Uterus (tissue), 4 donors: ENCODE data around the gene CPPED1. TPM values are rescaled to one million over a fixed set of nuclear protein-coding genes. Genes with fewer than 3 reads are reported as not detected.

Experiments used
- DNase-seq, 2 donors: peaks; one replicate each; pipeline ENCODE4 v3.0.0-alpha.2; 2019 to 2020
- H3K27ac ChIP-seq, 2 donors: fragments of 200-600 bp; sonication (generic); 1 replicate in 1 of 2; 2 replicates in 1 of 2; pipeline ENCODE4 v1.5.1; 2016 to 2018
- H3K27me3 ChIP-seq, 2 donors: fragments of 200-600 bp; sonication (generic); one replicate each; pipeline ENCODE4 v1.5.1; 2018 to 2019; ENCODE audit warnings: control low read depth in 1 of 2
- H3K36me3 ChIP-seq, 2 donors: fragments of 200-600 bp; sonication (generic); one replicate each; pipeline ENCODE4 v1.5.1; 2019; ENCODE audit warnings: control low read depth in 1 of 2
- H3K4me1 ChIP-seq, 2 donors: fragments of 200-600 bp; sonication (generic); one replicate each; pipeline ENCODE4 v1.5.1; 2018 to 2019; ENCODE audit warnings: control low read depth in 1 of 2
- H3K4me3 ChIP-seq, 2 donors: fragments of 200-600 bp; sonication (generic); 1 replicate in 1 of 2; 2 replicates in 1 of 2; pipeline ENCODE4 v1.5.1; 2018 to 2019; ENCODE audit warnings: mild to moderate bottlenecking in 1 of 2
- H3K9me3 ChIP-seq, 2 donors: fragments of 200-600 bp; sonication (generic); one replicate each; pipeline ENCODE4 v1.5.1; 2019; ENCODE audit warnings: control low read depth in 1 of 2
- POLR2A ChIP-seq, 2 donors: fragments of 450-650 bp; IDR thresholded peaks; one replicate each; pipeline ENCODE4 v1.6.1; 2016; ENCODE audit warnings: antibody characterized with exemption in 2 of 2, mild to moderate bottlenecking in 1 of 2, moderate library complexity in 1 of 2
- intact Hi-C: fragments of 100-400 bp; cut with DNase I; formaldehyde crosslinking; loops from one replicate; pipeline ENCODE4 v1.15.1; 2023; ENCODE audit warnings: low total_unique reads
- total RNA-seq, 4 donors: library from RNA; depleted of rRNA in 3 of 4; stranded (reverse); fragments of >200 nt in 3 of 4; gene quantifications; one replicate each; pipeline versions ENCODE4 v1.1.0 to v1.2.4, GENCODE V29; 2014 to 2023
- TF ChIP-seq, protein P1 (sequence below), 4 experiments: fragments of 200-600 bp in 2 of 4; fragments of 450-650 bp in 2 of 4; sonication (generic) in 2 of 4; IDR thresholded peaks; one replicate each; pipeline ENCODE4 v1.5.1; 2016 to 2019; ENCODE audit warnings: antibody characterized with exemption in 4 of 4, mild to moderate bottlenecking in 2 of 4, moderate library complexity in 1 of 4
- donor health status: DM: yes; HTN: yes; CAD: no.

The CPPED1 gene
- total RNA-seq, 4 donors from 2014 or later, result 1.5 to 9.2 (median 5.5) TPM

DNA sequence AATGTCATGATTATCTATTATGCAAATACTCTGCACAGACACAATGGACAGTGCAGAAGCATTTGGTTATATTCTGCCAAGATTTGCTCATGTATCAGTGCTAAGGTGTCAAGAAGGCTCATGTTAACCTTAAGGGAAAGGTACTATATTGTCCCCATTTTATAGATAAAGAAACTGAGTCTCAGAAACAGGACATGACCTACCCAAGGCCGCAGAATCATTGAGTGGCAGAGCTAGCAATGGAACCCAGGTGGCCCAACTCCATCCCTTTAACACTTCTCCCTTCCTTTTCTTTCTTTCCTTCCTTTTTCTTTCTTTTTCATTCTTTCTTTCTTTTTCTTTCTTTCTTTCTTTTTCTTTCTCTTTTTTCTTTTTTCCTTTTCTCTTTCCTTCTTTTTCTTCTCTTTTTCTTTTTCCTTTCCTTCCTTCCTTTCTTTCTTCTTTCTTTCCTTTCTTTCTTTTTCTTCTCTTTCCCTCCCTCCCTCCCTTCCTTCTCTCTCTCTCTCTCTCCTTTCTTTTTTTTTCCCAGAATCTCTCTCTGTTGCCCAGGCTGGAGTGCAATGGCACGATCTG is 149.8 kb downstream of the CPPED1 start:
- H3K4me1 ChIP-seq, result no peaks in the 10 kb centered on the region
- H3K9me3 ChIP-seq, result peaks cover 0 to 12% of the 10 kb centered on the region in 2 donors
- no peaks in the 10 kb centered on the region for H3K36me3 ChIP-seq
- DNase-seq, result no peak
- TF ChIP-seq, protein P1, sequence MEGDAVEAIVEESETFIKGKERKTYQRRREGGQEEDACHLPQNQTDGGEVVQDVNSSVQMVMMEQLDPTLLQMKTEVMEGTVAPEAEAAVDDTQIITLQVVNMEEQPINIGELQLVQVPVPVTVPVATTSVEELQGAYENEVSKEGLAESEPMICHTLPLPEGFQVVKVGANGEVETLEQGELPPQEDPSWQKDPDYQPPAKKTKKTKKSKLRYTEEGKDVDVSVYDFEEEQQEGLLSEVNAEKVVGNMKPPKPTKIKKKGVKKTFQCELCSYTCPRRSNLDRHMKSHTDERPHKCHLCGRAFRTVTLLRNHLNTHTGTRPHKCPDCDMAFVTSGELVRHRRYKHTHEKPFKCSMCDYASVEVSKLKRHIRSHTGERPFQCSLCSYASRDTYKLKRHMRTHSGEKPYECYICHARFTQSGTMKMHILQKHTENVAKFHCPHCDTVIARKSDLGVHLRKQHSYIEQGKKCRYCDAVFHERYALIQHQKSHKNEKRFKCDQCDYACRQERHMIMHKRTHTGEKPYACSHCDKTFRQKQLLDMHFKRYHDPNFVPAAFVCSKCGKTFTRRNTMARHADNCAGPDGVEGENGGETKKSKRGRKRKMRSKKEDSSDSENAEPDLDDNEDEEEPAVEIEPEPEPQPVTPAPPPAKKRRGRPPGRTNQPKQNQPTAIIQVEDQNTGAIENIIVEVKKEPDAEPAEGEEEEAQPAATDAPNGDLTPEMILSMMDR (IDR thresholded peaks at IDR 0.05), result no peak
- TF ChIP-seq POLR2A (IDR thresholded peaks at IDR 0.05), result no peak
- no peak overlapping the region for H3K27ac ChIP-seq
- no peak overlapping the region for H3K4me3 ChIP-seq
- intact Hi-C loops, result no loop called here
- H3K27me3 ChIP-seq, result no peaks in the 10 kb centered on the region

- DNase-seq, result no peak
- TF ChIP-seq POLR2A (IDR thresholded peaks at IDR 0.05), result no peak
- TF ChIP-seq, protein P1 (IDR thresholded peaks at IDR 0.05), result no peak
- H3K36me3 ChIP-seq, result no peaks in the 10 kb centered on the region
- H3K27me3 ChIP-seq, result no peaks in the 10 kb centered on the region
- no peak overlapping the region for H3K27ac ChIP-seq
- intact Hi-C loops, result no loop called here
- no peaks in the 10 kb centered on the region for H3K4me1 ChIP-seq
- no peak overlapping the region for H3K4me3 ChIP-seq
- peaks cover 0 to 6% of the 10 kb centered on the region in 2 donors for H3K9me3 ChIP-seq
These were observed 150.8 kb downstream of the CPPED1 start for GRCh38 chr16:12652924-12653323.

DNA sequence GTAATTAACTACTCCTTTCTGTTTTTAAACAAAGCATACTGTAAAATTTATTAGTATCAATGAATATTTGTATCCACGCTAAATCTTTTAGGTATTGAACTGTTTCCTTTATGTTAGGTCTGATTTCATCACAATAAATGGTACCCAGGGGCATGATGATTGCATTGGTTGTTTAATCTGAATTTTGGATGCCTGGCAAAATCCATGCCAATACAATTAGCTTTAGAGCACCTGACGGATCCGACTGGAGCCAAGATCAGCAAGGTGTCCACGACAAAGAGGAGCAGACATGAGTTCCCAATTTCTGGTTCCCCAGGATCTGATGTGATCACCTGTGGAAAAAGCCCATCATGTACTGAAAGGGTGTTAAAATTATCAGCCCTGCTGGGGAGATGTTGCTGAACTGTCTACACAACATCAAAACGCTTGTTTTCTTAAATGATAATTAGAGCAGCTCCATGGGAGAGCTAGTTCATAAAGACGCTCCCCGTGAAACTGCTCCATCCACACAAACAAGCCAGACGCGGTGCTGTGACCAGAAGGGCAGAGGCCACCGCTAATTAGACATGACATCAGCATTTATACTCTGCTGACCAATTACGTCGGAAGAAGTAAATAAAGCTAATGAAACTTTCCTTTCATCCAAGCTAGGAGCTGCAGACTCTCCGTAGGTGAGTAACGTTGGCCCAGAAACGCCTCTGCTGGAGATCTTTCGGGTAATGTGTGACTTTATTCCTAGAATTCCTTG is 151.7 kb downstream of the CPPED1 start:
- no peaks in the 10 kb centered on the region for H3K36me3 ChIP-seq
- no peak overlapping the region for H3K27ac ChIP-seq
- no peak for DNase-seq
- no peaks in the 10 kb centered on the region for H3K9me3 ChIP-seq
- no peaks in the 10 kb centered on the region for H3K27me3 ChIP-seq
- H3K4me3 ChIP-seq, result no peak overlapping the region
- intact Hi-C loops, result no loop called here
- no peak for TF ChIP-seq POLR2A (IDR thresholded peaks at IDR 0.05)
- TF ChIP-seq, protein P1 (IDR thresholded peaks at IDR 0.05), result no peak
- H3K4me1 ChIP-seq, result no peaks in the 10 kb centered on the region

- H3K27me3 ChIP-seq, result no peaks in the 10 kb centered on the region
- H3K4me1 ChIP-seq, result no peaks in the 10 kb centered on the region
- no peak for TF ChIP-seq POLR2A (IDR thresholded peaks at IDR 0.05)
- TF ChIP-seq, protein P1 (IDR thresholded peaks at IDR 0.05), result no peak
- no peak overlapping the region for H3K4me3 ChIP-seq
- no peak for DNase-seq
- intact Hi-C loops, result no loop called here
- H3K36me3 ChIP-seq, result no peaks in the 10 kb centered on the region
- no peaks in the 10 kb centered on the region for H3K9me3 ChIP-seq
- H3K27ac ChIP-seq, result no peak overlapping the region
These were observed 154.3 kb downstream of the CPPED1 start for GRCh38 chr16:12649356-12649755.

DNA sequence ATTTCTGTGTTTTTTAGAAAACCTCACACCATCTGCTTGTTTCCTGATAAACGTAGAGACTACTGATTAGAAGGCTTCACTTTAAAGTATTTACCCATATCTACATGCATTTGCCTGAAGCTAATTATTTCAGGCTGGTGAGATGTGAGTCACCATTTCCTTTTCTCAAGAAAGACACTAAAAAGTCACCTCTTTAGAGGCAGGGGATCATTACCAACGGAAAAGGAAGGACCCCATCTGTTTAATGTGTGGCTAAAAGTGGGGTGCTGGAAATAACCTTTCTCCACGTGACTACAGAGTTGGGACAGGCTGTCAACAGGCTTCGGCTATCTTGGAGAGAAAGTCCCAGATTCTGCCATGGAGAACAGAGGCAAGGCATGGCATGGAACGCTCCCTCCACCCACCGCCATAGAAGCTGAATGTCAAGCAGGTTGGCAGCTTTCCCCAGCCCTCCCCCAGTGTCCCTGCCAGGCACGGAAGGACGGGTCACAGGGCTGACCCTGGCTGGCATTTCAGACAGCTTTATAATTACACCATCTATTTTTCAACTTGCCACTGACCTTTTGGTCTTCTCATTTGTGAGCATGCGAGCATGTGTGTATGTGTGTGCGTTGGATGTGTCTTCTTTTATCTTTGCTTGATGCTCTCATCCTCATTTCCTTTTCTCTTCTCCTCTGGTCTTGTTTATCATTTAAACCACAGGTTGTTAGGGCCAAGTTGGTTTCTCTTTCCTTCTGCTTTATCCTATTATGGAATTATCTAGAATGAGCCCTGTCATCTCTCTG is 157.0 kb downstream of the CPPED1 start:
- intact Hi-C loops, result no loop called here
- Histone ChIP-seq H3K9me3 (no peaks in the 10 kb centered on the region), H3K27me3 (no peaks in the 10 kb centered on the region), H3K4me1 (no peaks in the 10 kb centered on the region), H3K4me3 (no peak overlapping the region), H3K27ac (no peak overlapping the region), H3K36me3 (no peaks in the 10 kb centered on the region)
- TF ChIP-seq, protein P1 (IDR thresholded peaks at IDR 0.05), result no peak
- TF ChIP-seq POLR2A (IDR thresholded peaks at IDR 0.05), result no peak
- DNase-seq, result peak in 1 of 2 donors; percentile 14
